ENCODE results near the gene CRK. TPM values are rescaled to one million over a fixed set of nuclear protein-coding genes. Genes with fewer than 3 reads are reported as not detected.
"Not testable (repeated sequence)": the region's sequence is repeated elsewhere in the genome, so short reads cannot be mapped to it uniquely, and the experiment has no call there.

The CRK gene
- total RNA-seq, 1 donor, result 109 TPM

DNA sequence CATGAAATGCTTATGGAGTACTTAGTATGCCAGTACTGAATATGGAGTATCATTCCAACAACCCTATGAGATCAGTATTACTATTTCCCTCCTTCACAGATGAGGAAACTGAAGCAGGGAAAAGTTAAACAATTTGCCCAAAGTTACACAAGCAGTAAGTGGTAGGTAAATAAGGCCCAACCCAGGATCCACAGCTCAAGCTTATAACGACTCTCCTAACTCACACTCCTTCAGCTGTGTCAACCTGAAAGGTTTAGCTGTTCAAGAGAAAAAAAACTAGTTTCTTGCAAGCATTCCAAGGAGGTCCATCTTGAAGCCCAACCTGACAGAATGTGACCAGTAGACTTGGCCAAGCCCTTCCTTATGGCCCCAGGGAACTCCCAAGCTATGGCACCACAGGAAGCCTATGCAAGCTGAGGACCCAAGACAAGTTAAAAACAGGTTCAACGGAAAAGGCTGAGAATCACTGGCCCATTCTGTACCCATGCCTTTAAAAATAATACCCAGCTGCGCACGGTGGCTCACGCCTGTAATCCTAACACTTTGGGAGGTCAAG is 6.5 kb downstream of the CRK start:
- H3K36me3 ChIP-seq (ENCODE audit: insufficient read depth, low read length), result peaks cover 15% of the 10 kb centered on the region
- peaks cover 79% of the 10 kb centered on the region for H4K20me1 ChIP-seq (ENCODE audit: insufficient read depth, low read length)
- no peak overlapping the region for H2AFZ ChIP-seq (ENCODE audit: low read length)
- H3K4me2 ChIP-seq (ENCODE audit: insufficient read depth, low read length), result no peak overlapping the region
- no peak overlapping the region for H3K27ac ChIP-seq (ENCODE audit: low read depth, low read length)
- no peak overlapping the region for H3K4me3 ChIP-seq (ENCODE audit: insufficient read depth, low read length)
- H3K4me1 ChIP-seq (ENCODE audit: insufficient read depth, low read length), result peaks cover 3% of the 10 kb centered on the region
- H3K27me3 ChIP-seq (ENCODE audit: insufficient read depth, low read length), result no peaks in the 10 kb centered on the region
- H3K9me3 ChIP-seq (ENCODE audit: low read depth, low read length), result no peaks in the 10 kb centered on the region
- TF ChIP-seq, protein P1, sequence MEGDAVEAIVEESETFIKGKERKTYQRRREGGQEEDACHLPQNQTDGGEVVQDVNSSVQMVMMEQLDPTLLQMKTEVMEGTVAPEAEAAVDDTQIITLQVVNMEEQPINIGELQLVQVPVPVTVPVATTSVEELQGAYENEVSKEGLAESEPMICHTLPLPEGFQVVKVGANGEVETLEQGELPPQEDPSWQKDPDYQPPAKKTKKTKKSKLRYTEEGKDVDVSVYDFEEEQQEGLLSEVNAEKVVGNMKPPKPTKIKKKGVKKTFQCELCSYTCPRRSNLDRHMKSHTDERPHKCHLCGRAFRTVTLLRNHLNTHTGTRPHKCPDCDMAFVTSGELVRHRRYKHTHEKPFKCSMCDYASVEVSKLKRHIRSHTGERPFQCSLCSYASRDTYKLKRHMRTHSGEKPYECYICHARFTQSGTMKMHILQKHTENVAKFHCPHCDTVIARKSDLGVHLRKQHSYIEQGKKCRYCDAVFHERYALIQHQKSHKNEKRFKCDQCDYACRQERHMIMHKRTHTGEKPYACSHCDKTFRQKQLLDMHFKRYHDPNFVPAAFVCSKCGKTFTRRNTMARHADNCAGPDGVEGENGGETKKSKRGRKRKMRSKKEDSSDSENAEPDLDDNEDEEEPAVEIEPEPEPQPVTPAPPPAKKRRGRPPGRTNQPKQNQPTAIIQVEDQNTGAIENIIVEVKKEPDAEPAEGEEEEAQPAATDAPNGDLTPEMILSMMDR (IDR thresholded peaks at IDR 0.05; ENCODE audit: extremely low read depth, low read depth, low read length), result no peak
- peaks cover 99% of the 10 kb centered on the region for H3K79me2 ChIP-seq (ENCODE audit: insufficient read depth, low read length)
- DNase-seq (ENCODE audit: insufficient read length, low spot score, missing footprints), result no peak

DNA sequence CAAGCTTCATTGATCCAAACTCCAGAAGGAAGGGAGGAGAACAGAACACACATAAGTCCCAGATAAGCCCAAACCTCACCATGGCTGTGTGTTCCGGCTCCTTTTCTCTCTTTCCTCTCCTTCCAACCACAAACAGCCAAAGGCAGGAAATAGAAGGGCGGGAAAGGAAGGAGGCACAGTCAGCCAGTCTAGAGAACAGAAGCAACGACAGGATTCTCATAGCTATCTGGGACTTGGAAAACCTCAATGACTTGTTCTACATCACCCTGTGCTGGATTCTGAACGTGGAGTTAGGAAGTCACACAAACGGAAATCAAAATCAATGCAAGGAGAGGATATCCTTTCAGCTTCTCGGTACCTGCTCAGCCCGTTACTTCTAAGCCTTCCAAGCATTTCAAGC is 9.0 kb downstream of the CRK start:
- Histone ChIP-seq H4K20me1 (ENCODE audit: insufficient read depth, low read length) (peaks cover 71% of the 10 kb centered on the region), H3K27ac (ENCODE audit: low read depth, low read length) (no peak overlapping the region), H3K36me3 (ENCODE audit: insufficient read depth, low read length) (peaks cover 5% of the 10 kb centered on the region), H3K4me1 (ENCODE audit: insufficient read depth, low read length) (no peaks in the 10 kb centered on the region), H3K9me3 (ENCODE audit: low read depth, low read length) (no peaks in the 10 kb centered on the region), H3K79me2 (ENCODE audit: insufficient read depth, low read length) (peaks cover 95% of the 10 kb centered on the region), H3K4me3 (ENCODE audit: insufficient read depth, low read length) (no peak overlapping the region), H3K27me3 (ENCODE audit: insufficient read depth, low read length) (no peaks in the 10 kb centered on the region), H2AFZ (ENCODE audit: low read length) (no peak overlapping the region), H3K4me2 (ENCODE audit: insufficient read depth, low read length) (no peak overlapping the region)
- TF ChIP-seq, protein P1 (IDR thresholded peaks at IDR 0.05; ENCODE audit: extremely low read depth, low read depth, low read length), result no peak
- peak; percentile 38 for DNase-seq (ENCODE audit: insufficient read length, low spot score, missing footprints)

DNA sequence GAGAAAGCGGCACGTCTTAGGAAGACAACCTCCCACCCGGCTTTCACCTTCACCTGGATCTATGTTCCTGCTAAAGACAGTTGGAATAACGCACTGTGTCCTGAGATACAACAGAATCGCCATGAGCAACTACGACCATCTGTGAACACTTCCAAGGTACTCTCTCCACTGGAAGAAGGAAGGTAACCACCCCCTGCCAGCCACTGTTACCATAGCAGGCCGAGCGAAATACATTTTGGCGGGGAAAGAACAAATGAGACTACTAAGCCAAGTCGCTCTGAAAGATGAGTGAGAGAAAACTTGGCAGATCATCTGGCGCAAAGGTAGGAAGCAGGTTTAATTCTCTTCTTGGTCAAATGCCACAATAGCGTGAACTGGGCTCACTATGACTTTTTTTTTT is 9.8 kb downstream of the CRK start:
- Histone ChIP-seq H3K79me2 (ENCODE audit: insufficient read depth, low read length) (peaks cover 95% of the 10 kb centered on the region), H3K36me3 (ENCODE audit: insufficient read depth, low read length) (peaks cover 4% of the 10 kb centered on the region), H2AFZ (ENCODE audit: low read length) (no peak overlapping the region), H3K27ac (ENCODE audit: low read depth, low read length) (no peak overlapping the region), H3K4me2 (ENCODE audit: insufficient read depth, low read length) (no peak overlapping the region), H3K4me3 (ENCODE audit: insufficient read depth, low read length) (no peak overlapping the region), H3K9me3 (ENCODE audit: low read depth, low read length) (no peaks in the 10 kb centered on the region), H4K20me1 (ENCODE audit: insufficient read depth, low read length) (peaks cover 66% of the 10 kb centered on the region), H3K4me1 (ENCODE audit: insufficient read depth, low read length) (no peaks in the 10 kb centered on the region), H3K27me3 (ENCODE audit: insufficient read depth, low read length) (no peaks in the 10 kb centered on the region)
- TF ChIP-seq, protein P1 (IDR thresholded peaks at IDR 0.05; ENCODE audit: extremely low read depth, low read depth, low read length), result no peak
- DNase-seq (ENCODE audit: insufficient read length, low spot score, missing footprints), result no peak

DNA sequence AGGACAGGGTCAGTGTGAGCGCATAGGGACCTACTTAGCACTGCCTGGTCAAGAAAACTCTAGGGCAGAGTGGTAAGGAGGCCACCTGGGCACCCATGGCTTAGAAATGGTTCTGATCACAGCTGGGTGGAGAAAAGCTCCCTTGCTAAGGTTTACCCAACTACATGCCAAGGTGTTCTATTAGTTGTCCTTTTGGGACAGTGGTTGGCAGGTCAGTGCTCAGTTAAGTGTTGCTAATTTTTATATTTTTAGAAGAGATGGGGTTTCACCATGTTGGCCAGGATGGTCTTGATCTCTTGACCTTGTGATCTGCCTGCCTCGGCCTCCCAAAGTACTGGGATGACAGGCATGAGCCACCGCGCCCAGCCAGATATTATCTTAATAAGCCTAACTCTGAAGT is 10.3 kb downstream of the CRK start:
- not testable (repeated sequence) for H3K36me3 ChIP-seq (ENCODE audit: insufficient read depth, low read length); H2AFZ ChIP-seq (ENCODE audit: low read length); H3K27ac ChIP-seq (ENCODE audit: low read depth, low read length); H3K9me3 ChIP-seq (ENCODE audit: low read depth, low read length); H3K4me3 ChIP-seq (ENCODE audit: insufficient read depth, low read length); DNase-seq (ENCODE audit: insufficient read length, low spot score, missing footprints); H3K27me3 ChIP-seq (ENCODE audit: insufficient read depth, low read length); H3K4me1 ChIP-seq (ENCODE audit: insufficient read depth, low read length); H3K4me2 ChIP-seq (ENCODE audit: insufficient read depth, low read length)
- Histone ChIP-seq H4K20me1 (ENCODE audit: insufficient read depth, low read length) (peaks cover 65% of the 10 kb centered on the region), H3K79me2 (ENCODE audit: insufficient read depth, low read length) (peaks cover 95% of the 10 kb centered on the region)

DNA sequence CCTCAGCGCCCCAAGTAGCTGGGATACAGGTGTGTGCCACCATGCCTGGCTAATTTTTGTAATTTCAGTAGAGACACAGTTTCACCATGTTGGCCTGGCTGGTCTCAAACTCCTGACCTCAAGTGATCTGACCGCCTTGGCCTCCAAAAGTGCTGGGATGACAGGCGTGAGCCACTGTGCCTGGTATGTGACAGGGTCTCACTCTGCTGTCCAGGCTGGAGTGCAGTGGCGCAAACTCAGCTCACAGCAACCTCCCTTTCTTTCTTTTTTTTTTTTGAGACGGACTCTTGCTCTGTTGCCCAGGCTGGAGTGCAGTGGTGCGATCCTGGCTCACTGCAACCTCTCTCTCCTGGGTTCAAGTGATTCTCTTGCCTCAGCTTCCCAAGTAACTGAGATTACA is 13.3 kb downstream of the CRK start:
- H3K4me3 ChIP-seq (ENCODE audit: insufficient read depth, low read length); H3K4me2 ChIP-seq (ENCODE audit: insufficient read depth, low read length); H3K27me3 ChIP-seq (ENCODE audit: insufficient read depth, low read length); H3K4me1 ChIP-seq (ENCODE audit: insufficient read depth, low read length); H3K27ac ChIP-seq (ENCODE audit: low read depth, low read length); DNase-seq (ENCODE audit: insufficient read length, low spot score, missing footprints); H3K36me3 ChIP-seq (ENCODE audit: insufficient read depth, low read length); H3K9me3 ChIP-seq (ENCODE audit: low read depth, low read length); H2AFZ ChIP-seq (ENCODE audit: low read length): not testable (repeated sequence)
- peaks cover 48% of the 10 kb centered on the region for H4K20me1 ChIP-seq (ENCODE audit: insufficient read depth, low read length)
- H3K79me2 ChIP-seq (ENCODE audit: insufficient read depth, low read length), result peaks cover 93% of the 10 kb centered on the region

Data from osteoblast (primary cell).